ENCODE results near the gene SPATA3.

The SPATA3 gene

DNA sequence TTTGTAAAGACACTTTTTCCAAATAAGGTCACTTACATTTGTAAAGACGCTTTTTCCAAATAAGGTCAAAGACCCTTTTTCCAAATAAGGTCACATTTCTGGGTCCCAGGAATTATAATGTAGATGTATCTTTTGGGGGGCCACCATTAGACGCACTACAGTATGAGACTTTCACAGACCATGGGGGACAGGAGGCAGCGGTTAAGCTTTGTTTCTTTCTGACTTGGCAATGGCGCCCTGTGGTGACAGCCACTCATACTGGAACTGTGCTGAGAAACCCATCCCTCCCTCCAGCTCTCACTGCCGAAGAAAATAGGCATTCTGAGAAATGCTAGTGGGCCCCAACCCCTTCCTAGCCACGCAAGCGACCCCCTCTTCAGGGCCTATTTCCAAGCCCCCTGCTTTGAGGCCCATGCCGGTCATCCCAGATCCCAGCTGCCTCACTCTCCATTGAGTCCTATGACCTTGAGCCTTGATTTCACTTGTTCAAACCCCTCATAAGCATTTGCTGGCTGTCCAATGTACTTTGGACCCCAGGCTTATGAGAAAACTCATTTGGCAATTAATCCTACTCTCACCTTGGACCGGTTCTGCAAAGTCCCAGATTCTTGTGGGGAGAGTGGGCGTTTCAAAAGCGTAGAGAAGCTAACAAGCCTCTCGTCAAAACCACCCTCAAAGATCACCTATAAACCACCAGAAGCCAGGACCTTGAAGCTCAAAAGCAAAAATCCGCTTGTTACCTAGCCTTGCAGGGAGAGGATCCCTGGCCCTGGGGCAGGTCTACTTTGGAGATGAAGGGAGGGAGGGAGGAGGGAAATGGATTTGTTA is 11.3 kb upstream of the SPATA3 start:
- TF ChIP-seq, protein P1, sequence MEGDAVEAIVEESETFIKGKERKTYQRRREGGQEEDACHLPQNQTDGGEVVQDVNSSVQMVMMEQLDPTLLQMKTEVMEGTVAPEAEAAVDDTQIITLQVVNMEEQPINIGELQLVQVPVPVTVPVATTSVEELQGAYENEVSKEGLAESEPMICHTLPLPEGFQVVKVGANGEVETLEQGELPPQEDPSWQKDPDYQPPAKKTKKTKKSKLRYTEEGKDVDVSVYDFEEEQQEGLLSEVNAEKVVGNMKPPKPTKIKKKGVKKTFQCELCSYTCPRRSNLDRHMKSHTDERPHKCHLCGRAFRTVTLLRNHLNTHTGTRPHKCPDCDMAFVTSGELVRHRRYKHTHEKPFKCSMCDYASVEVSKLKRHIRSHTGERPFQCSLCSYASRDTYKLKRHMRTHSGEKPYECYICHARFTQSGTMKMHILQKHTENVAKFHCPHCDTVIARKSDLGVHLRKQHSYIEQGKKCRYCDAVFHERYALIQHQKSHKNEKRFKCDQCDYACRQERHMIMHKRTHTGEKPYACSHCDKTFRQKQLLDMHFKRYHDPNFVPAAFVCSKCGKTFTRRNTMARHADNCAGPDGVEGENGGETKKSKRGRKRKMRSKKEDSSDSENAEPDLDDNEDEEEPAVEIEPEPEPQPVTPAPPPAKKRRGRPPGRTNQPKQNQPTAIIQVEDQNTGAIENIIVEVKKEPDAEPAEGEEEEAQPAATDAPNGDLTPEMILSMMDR (IDR thresholded peaks at IDR 0.05), result no peak
- no peak overlapping the region for H2AFZ ChIP-seq
- no peaks in the 10 kb centered on the region for H3K36me3 ChIP-seq (ENCODE audit: control insufficient read depth, insufficient read depth, low read length)
- no peak overlapping the region for H3K9ac ChIP-seq
- no peak overlapping the region for H3K27ac ChIP-seq
- no peak overlapping the region for H3K4me2 ChIP-seq (ENCODE audit: low read length)
- H3K9me3 ChIP-seq (ENCODE audit: control insufficient read depth, low read length), result no peaks in the 10 kb centered on the region
- peaks cover 3% of the 10 kb centered on the region for H3K4me1 ChIP-seq
- H3K27me3 ChIP-seq (ENCODE audit: control insufficient read depth, insufficient read depth, low read length), result no peaks in the 10 kb centered on the region
- H3K79me2 ChIP-seq, result no peaks in the 10 kb centered on the region
- no peak overlapping the region for H3K4me3 ChIP-seq (ENCODE audit: low read depth, low read length)

DNA sequence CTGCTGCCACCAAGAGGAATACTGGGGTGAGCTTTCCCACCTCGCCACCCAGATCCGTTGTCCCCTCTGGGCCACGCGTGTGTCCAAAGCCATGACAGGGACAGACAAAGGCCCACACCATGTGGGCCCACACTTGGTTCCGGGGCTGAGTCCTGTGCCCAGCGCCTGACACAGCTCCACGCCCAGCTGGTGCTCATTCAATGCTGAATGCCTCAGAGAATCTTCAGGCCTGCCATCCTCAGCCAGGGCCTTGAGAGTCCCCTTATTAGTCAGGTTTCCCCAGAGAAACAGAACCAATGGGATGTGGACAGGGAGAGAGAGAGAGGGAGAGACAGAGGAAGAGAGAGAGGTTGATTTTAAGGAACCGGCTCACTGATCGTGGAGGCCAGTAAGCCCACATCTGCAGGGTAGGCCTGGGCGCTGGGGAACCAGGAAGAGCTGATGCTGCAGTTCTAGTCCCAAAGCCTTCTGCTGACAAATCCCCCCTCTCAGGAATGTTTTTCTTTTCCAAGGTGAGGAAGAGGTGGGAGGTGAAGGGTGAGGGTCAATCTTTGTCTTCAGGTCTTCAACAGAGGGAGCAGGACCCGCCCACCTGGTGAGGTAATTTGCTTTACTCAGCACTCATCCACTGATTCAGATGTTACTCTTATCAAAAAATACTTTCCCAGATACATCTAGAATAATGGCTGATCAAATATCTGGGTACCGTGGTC is 10.2 kb upstream of the SPATA3 start:
- H3K27ac ChIP-seq, result no peak overlapping the region
- no peaks in the 10 kb centered on the region for H3K27me3 ChIP-seq (ENCODE audit: control insufficient read depth, insufficient read depth, low read length)
- H3K9ac ChIP-seq, result no peak overlapping the region
- TF ChIP-seq, protein P1 (IDR thresholded peaks at IDR 0.05), result no peak
- H2AFZ ChIP-seq, result no peak overlapping the region
- no peaks in the 10 kb centered on the region for H3K79me2 ChIP-seq
- H3K4me1 ChIP-seq, result no peaks in the 10 kb centered on the region
- H3K4me3 ChIP-seq (ENCODE audit: low read depth, low read length), result no peak overlapping the region
- no peak overlapping the region for H3K4me2 ChIP-seq (ENCODE audit: low read length)
- no peaks in the 10 kb centered on the region for H3K9me3 ChIP-seq (ENCODE audit: control insufficient read depth, low read length)
- H3K36me3 ChIP-seq (ENCODE audit: control insufficient read depth, insufficient read depth, low read length), result no peaks in the 10 kb centered on the region

DNA sequence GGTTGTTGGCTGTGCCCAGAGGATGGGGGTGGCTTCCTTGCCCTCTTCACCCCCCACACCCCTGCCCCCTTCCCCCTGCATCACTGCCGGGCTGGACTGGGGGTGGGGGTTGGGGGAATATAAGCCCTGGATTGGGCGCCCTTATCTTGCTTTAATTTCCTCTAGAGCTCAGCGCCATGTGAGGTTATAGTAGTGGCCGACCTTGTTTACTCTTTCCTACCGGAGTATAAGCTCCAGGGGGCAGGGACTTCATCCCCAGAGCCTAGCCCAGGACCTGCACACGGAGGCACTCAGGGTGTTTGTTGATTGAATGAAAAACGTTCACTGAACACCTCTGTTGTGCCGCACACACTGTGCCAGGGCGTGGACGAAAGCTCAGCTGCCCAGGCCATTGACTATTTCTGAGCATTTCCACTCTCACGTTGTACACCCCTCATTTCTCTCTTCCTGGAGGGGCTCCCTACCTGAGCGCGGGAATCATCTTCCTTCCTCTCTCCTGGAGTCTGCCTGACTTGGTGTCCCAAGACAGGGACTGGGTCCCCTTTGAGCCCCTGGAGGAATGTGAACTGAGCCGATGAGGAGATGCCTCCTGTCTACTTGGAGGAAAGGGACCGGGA is 9.3 kb upstream of the SPATA3 start:
- Histone ChIP-seq H3K36me3 (ENCODE audit: control insufficient read depth, insufficient read depth, low read length) (no peaks in the 10 kb centered on the region), H3K4me3 (ENCODE audit: low read depth, low read length) (no peak overlapping the region), H3K27me3 (ENCODE audit: control insufficient read depth, insufficient read depth, low read length) (no peaks in the 10 kb centered on the region), H3K9me3 (ENCODE audit: control insufficient read depth, low read length) (no peaks in the 10 kb centered on the region), H2AFZ (peak overlapping the region; percentile 55), H3K27ac (no peak overlapping the region), H3K79me2 (no peaks in the 10 kb centered on the region), H3K4me1 (no peaks in the 10 kb centered on the region), H3K4me2 (ENCODE audit: low read length) (peak overlapping the region; percentile 53), H3K9ac (no peak overlapping the region)
- TF ChIP-seq, protein P1 (IDR thresholded peaks at IDR 0.05), result no peak

DNA sequence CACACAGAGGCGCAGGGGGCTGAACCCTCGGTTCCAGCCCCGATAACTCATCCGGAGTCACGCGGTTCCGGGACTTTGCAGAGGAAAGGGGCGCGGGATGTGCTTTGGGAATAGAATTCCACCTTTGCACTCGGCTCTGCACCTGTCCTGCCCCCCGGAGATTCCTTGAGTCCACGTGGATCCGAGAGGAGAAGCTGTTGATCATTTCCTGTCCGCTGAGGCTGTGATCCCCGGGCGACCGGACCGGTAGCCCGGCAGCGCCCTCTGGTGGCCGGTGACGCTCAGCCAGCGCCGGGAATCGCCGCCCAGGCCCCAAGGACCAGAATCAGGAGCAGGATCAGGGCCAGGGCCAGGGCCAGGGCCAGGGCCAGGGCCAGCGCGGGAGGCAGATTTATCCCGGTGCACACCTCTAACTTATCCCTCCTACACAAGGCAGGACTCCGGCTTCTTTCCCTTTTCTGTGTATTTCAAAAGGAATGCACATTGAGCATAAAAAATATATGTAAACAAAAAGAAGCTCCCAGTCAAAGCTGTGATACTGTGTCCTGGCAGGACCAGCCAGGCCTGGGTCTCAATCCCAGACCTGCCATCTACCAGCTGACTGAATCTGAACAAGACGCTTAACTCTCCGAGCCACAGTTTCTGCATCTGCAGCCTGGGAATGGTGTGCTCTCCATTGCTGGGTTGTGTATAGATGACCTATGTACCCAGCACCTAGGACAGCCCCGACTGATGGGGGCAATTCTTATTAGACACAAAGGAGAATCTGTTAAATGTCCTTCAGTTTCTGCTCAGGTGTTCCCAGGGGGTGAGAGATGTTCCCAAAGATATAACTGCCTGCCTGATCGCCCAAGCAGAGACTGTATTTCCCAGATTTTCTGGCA is 8.5 kb upstream of the SPATA3 start:
- no peaks in the 10 kb centered on the region for H3K36me3 ChIP-seq (ENCODE audit: control insufficient read depth, insufficient read depth, low read length)
- TF ChIP-seq, protein P1 (IDR thresholded peaks at IDR 0.05), result peak; percentile 96
- peak overlapping the region; percentile 53 for H3K4me2 ChIP-seq (ENCODE audit: low read length)
- no peaks in the 10 kb centered on the region for H3K4me1 ChIP-seq
- no peaks in the 10 kb centered on the region for H3K79me2 ChIP-seq
- H3K9me3 ChIP-seq (ENCODE audit: control insufficient read depth, low read length), result no peaks in the 10 kb centered on the region
- peak overlapping the region; percentile 55 for H2AFZ ChIP-seq
- H3K27me3 ChIP-seq (ENCODE audit: control insufficient read depth, insufficient read depth, low read length), result no peaks in the 10 kb centered on the region
- no peak overlapping the region for H3K9ac ChIP-seq
- H3K27ac ChIP-seq, result no peak overlapping the region
- no peak overlapping the region for H3K4me3 ChIP-seq (ENCODE audit: low read depth, low read length)

Measured in parathyroid adenoma (tissue), 2 donors.